ENCODE results near the gene CLTA. TPM values are rescaled to one million over a fixed set of nuclear protein-coding genes. Genes with fewer than 3 reads are reported as not detected.

Gene CLTA
- total RNA-seq, 4 donors from 2014 or later = 48.4 to 86.7 (median 69.0) TPM

GRCh38 chr9:36147441-36148175 lies 43.1 kb upstream of the CLTA start:
- Histone ChIP-seq H3K4me3 (no peak overlapping the region), H3K36me3 (no peaks in the 10 kb centered on the region), H3K27me3 (peaks cover 0 to 2% (median 0%) of the 10 kb centered on the region in 3 donors), H3K9me3 (no peaks in the 10 kb centered on the region), H3K4me1 (peaks cover 3 to 7% of the 10 kb centered on the region in 2 donors), H3K27ac (peak overlapping the region in 1 of 4 donors; percentile 58)
- TF ChIP-seq, protein P1, sequence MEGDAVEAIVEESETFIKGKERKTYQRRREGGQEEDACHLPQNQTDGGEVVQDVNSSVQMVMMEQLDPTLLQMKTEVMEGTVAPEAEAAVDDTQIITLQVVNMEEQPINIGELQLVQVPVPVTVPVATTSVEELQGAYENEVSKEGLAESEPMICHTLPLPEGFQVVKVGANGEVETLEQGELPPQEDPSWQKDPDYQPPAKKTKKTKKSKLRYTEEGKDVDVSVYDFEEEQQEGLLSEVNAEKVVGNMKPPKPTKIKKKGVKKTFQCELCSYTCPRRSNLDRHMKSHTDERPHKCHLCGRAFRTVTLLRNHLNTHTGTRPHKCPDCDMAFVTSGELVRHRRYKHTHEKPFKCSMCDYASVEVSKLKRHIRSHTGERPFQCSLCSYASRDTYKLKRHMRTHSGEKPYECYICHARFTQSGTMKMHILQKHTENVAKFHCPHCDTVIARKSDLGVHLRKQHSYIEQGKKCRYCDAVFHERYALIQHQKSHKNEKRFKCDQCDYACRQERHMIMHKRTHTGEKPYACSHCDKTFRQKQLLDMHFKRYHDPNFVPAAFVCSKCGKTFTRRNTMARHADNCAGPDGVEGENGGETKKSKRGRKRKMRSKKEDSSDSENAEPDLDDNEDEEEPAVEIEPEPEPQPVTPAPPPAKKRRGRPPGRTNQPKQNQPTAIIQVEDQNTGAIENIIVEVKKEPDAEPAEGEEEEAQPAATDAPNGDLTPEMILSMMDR (IDR thresholded peaks at IDR 0.05 in 4 of 5, conservative IDR thresholded peaks at IDR 0.05 in 1 of 5) = no peak
- TF ChIP-seq POLR2A (IDR thresholded peaks at IDR 0.05) = no peak
- ATAC-seq (no peak), DNase-seq (no peak)
- intact Hi-C loops (cut with DNase I; ENCODE audit: low total_unique reads) (no loop called here), in situ Hi-C loops (cut with MboI; ENCODE audit: low sequenced_read_pairs in 4 of 4) (no loop called here)

- peaks cover 3 to 7% of the 10 kb centered on the region in 2 donors for H3K4me1 ChIP-seq
Measured at GRCh38 chr9:36148311-36149051, 42.2 kb upstream of the CLTA start.

GRCh38 chr9:36149197-36149596 lies 41.5 kb upstream of the CLTA start:
- DNase-seq (no peak), ATAC-seq (no peak)
- in situ Hi-C loops (cut with MboI; ENCODE audit: low sequenced_read_pairs in 4 of 4) = no loop called here
- Histone ChIP-seq H3K4me3 (no peak overlapping the region), H3K27me3 (peaks cover 0 to 2% (median 0%) of the 10 kb centered on the region in 3 donors), H3K4me1 (peaks cover 5 to 7% of the 10 kb centered on the region in 2 donors), H3K9me3 (no peaks in the 10 kb centered on the region), H3K27ac (peak overlapping the region in 3 of 4 donors; percentile 27 to 58 (median 35)), H3K36me3 (no peaks in the 10 kb centered on the region)
- intact Hi-C loops (cut with DNase I; ENCODE audit: low total_unique reads) = no loop called here
- TF ChIP-seq POLR2A (IDR thresholded peaks at IDR 0.05) = no peak
- TF ChIP-seq, protein P1 (IDR thresholded peaks at IDR 0.05 in 4 of 5, conservative IDR thresholded peaks at IDR 0.05 in 1 of 5) = no peak

More at GRCh38 chr9:36148311-36149051, 42.2 kb upstream of the CLTA start:
- Histone ChIP-seq H3K9me3 (no peaks in the 10 kb centered on the region), H3K4me3 (no peak overlapping the region), H3K27ac (peak overlapping the region; percentile 27 to 58 (median 40)), H3K27me3 (peaks cover 0 to 2% (median 0%) of the 10 kb centered on the region in 3 donors), H3K36me3 (no peaks in the 10 kb centered on the region)
- no peak for TF ChIP-seq POLR2A (IDR thresholded peaks at IDR 0.05)
- TF ChIP-seq, protein P1 (IDR thresholded peaks at IDR 0.05 in 4 of 5, conservative IDR thresholded peaks at IDR 0.05 in 1 of 5) = no peak
- intact Hi-C loops (cut with DNase I; ENCODE audit: low total_unique reads) = no loop called here
- ATAC-seq (peak; percentile 73 to 83), DNase-seq (peak; percentile 78 to 88)
- in situ Hi-C loops (cut with MboI; ENCODE audit: low sequenced_read_pairs in 4 of 4) = no loop called here

DNA sequence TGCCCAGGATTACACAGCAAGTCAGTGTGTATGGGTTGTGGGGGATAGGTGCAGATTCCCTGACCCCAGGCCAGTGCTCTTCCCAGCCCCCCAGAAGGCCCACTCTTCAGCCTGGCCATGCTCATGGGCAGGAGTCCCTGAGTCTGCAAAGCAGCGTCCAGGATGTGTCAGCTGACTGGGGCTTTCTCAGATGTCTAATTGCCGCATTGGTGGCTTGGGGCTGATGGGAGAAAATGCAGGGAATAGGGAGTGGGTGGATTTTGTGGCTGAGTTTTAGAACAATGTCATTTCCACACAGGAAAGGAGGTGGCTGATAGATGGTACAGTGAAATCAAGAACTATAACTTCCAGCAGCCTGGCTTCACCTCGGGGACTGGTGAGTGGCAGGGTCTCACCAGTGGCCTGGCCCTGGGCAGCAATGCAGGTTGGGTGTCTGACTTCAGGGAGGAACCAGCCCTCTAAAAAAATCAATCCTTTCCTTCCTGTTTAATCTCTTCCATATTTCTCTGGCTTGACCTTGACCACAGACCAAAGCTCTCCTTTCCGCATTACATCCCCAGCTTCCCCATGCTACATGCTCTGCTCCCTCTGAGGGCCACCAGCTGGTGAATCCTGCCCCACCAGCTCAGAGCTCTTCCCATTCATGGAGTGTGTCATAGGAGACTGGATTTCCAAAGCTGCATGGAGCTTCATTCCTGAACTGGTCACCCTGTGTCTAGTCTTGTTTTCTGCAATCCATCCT lies 40.0 kb upstream of the CLTA start:
- intact Hi-C loops (cut with DNase I; ENCODE audit: low total_unique reads) = no loop called here
- Histone ChIP-seq H3K27me3 (no peaks in the 10 kb centered on the region), H3K36me3 (no peaks in the 10 kb centered on the region), H3K4me1 (peaks cover 7 to 8% of the 10 kb centered on the region in 2 donors), H3K9me3 (no peaks in the 10 kb centered on the region), H3K4me3 (no peak overlapping the region), H3K27ac (peak overlapping the region in 2 of 4 donors; percentile 24 to 44)
- ATAC-seq = no peak
- in situ Hi-C loops (cut with MboI; ENCODE audit: low sequenced_read_pairs in 4 of 4) = no loop called here
- no peak for DNase-seq
- TF ChIP-seq, protein P1 (IDR thresholded peaks at IDR 0.05 in 4 of 5, conservative IDR thresholded peaks at IDR 0.05 in 1 of 5) = no peak
- no peak for TF ChIP-seq POLR2A (IDR thresholded peaks at IDR 0.05)
